ENCODE measurements around the gene ABCG1.

The ABCG1 gene

DNA sequence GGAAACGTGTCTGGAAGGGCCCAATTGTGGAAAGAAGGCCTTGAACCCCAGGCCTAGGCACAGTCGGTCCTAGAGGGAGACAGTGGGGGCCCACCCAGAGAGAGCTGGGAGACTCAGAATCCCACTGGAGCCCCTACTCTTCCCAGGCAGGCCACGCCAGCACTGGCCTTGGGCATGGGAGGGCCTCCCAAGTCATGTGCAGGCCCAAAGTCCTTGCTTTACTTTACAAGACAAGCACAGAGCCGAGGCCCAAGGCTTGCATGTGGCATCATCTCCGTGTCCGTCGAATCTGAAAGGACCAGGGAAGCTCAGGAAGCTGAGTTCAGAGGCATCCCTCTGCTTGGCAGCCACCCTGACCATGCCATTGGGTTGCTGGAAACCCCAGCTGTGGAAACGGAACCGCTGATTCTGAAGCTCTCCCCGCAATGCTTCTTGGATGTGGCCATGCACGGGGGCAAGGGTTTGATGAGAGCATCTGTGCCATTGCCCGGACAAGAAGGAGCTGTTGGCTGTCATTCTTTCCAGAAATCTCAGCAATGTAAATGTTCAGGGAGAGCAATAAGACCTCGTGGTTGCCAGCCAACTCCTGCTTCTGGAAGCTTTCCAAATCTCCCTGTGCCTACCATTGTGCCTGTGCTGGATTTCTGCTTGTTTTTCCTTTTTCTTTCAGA lies 32.8 kb downstream of the ABCG1 start:
- DNase-seq (ENCODE audit: low read depth): no peak

- DNase-seq (ENCODE audit: low read depth): no peak
These were observed 33.4 kb downstream of the ABCG1 start for GRCh38 chr21:42252325-42252654.

DNA sequence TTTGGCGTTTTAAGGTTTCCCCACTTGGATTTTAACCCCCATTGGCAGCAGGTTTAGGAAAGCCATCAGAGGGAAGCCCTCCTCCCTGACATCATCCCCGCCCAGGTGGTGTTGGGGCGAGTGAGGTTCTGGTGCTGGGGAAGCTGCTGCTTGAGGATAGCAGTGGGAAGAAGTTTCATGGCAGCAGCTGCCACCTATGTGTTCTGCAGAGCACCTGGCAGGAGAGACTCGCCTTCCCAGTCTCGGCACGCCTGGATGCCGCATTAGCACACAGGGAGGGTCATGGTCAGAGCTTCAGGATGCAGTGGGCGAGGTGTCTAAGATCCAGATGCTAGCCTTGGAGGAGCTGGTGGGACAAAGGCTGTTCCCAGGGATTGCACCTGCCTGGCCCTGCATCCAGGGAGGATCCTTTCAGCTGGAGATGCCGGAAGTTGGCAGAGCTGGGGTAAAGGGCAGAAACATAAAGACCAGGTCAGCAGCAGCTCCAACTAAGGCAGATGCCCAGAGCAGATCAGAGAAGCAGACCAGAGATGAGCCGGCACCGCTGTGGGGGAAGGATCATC lies 33.9 kb downstream of the ABCG1 start:
- no peak for DNase-seq (ENCODE audit: low read depth)

DNA sequence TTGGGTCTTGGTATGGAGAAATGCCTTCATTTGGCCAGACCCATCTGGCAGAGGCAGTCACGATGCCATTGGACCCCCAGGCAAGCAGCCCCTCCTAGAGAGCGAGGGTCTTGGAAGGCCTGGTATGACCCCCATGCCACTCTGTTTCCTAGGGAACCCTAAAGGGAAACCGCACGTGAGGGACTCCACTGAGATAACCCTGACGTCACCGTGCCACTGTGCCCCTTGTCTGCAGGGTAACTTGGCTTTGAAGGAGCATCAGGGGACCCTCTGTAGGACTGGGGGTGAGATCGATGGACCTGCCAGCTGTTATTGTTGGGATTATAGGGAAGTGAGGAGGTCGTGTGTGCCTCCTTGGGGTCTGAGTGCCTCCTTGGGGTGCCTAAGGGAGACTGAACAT lies 34.5 kb downstream of the ABCG1 start:
- DNase-seq (ENCODE audit: low read depth): no peak

DNA sequence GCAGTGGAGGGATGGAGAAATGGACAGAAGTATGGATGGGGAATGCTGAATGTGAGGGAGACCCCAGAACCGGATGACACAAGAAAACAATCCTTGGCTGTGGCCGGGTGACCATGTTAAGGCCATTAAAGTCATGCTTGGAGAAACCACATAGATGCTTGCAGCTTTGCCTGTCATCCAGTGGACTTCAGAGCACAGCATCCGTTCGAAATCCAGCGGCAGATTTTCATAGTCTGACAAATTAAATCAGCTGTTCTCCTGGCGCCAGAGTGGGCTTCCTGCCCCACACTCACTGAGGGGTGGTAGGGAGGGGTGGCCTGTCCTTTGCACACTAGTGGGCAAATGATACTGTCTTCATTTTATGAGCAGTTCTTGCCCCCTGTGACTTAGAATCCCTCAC lies 35.1 kb downstream of the ABCG1 start:
- no peak for DNase-seq (ENCODE audit: low read depth)

GRCh38 chr21:42254651-42255601 lies 36.0 kb downstream of the ABCG1 start:
- DNase-seq (ENCODE audit: low read depth): no peak

- DNase-seq (ENCODE audit: low read depth): no peak
These were observed 36.9 kb downstream of the ABCG1 start for GRCh38 chr21:42255825-42256224.

GRCh38 chr21:42256316-42256715 lies 37.4 kb downstream of the ABCG1 start:
- DNase-seq (ENCODE audit: low read depth): no peak

DNA sequence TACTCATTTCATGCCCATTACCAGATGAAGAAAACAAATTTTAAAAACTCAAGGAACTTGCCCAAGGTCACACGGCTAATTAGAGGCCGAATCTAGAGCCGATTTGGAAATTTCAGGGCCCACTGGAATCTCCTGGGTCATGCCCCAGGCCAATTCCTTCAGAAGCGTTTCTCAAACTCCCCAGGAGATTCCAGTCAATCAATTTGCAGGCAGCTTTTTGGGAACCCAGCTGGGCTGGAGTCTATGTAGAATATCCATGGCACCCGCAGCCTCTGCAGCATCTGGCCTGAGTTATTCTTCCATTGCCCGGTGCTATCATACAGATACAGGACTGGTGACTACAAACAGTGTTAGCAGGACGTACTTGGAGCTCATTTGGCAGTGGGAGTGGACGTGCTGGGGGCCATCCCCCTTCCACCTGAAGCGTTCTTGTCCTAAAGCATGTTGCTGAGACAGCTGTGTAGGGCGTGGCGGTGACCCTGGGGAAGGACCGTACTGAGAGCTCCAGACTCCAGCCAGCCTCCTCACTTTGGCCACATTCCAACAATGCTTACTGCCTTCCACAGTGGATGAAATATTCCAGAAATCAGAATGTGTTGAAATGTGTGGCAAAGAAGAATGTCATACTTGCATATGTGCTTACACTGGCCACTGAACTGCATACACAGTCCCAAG lies 38.3 kb downstream of the ABCG1 start:
- DNase-seq (ENCODE audit: low read depth): no peak

DNA sequence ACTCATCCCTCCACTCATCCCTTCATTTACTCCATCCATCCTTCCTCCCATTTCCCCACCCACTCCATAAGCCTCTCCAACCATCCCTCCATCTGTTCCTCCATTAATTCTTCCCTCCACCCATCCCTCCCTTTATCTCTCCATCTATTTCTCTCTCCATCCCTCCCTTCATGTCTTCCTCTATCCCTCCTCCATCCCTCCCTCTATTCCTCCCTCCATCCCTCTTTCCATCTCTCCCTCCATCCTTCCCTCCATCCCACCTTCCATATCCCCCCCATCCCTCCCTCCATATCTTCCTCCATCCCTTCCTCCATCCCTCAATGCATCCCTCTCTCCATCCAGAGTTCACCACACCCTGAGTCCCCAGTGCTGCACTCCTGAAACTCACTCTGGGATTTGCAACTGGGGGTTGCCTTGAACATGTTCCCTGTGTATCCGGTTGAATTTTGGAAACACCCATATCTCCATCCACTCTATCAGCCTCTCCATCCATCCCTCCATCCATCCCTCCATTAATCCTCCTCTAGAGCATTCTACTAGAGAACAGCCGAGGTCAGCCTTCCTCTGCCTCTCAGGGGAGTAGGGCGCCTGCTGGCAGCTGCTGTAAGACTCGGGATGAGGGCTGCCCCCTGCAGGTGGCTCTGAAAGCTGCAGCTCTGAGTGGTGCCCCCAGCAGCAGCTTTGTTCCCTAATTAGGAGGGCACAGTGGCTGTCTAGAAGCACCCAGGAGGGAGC lies 39.4 kb downstream of the ABCG1 start:
- DNase-seq (ENCODE audit: low read depth): no peak

DNA sequence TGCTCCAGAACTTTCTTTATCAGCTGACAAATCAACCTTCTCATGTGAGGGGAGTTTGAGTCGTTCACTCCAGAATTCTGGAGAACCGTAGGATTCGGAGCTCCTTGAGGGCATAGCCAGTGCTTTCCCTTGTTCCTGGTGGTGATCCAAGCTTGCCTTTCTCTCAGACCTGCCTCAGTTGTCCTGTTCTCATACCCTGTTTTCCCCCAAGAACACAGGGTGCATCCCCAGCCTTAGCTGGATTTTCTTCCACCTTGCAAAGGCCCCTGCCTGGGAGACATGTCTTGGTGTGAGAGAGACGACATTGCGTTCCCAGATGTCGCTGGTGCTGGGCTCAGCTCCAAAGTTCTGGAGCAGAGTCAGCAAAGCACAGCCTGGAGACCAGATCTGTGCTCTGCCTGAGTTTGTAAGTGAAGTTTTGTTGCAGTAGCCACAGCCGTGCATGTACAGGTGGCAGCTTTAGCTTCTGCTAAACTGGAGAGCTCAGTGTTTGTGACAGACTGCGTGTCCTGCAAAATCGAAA lies 40.0 kb downstream of the ABCG1 start:
- no peak for DNase-seq (ENCODE audit: low read depth)

DNA sequence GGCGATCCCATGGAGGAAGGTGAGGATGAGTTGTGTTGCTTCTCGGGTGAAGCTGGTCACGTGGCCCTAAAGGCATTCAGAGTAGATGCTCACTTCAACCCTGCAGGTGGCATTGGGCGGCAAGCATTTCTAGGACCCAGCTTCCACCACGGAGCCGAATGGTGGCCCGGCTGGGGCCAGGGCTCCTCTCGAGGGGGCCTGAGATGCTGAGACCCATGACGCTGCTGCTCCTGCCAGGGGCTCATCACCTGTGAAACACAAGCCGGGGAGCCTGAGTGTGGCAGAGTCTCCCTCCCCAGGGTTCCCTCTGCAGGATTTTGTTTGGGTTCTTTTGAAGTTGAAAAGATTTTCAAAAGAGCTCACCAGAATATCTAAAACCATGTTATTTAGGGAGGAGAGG lies 41.2 kb downstream of the ABCG1 start:
- no peak for DNase-seq (ENCODE audit: low read depth)

DNA sequence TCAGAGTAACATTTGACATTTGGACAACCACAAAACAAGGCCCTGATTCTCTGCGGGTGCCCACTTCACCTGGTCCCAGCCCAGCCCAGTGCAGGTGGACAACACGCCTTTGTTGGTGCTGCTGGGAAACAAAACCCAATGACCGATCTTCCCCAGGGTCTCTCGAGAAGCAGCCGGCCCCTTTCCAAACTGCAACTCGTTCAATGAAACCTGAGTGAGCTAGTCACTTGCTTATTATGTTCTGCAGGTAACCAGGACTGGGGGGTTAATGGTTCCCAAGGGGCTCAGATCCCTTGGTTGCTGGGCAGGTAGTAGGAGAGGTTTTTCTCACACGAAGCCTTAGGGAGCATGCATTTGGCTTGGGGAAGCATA lies 42.9 kb downstream of the ABCG1 start:
- DNase-seq (ENCODE audit: low read depth): no peak

- DNase-seq (ENCODE audit: low read depth): no peak
These were observed 43.9 kb downstream of the ABCG1 start for GRCh38 chr21:42262831-42263231.

- no peak for DNase-seq (ENCODE audit: low read depth)
These were observed 44.7 kb downstream of the ABCG1 start for GRCh38 chr21:42263591-42264131.

- DNase-seq (ENCODE audit: low read depth): no peak
These were observed 45.6 kb downstream of the ABCG1 start for GRCh38 chr21:42264245-42265195.

- no peak for DNase-seq (ENCODE audit: low read depth)
These were observed 46.4 kb downstream of the ABCG1 start for GRCh38 chr21:42265231-42265812.

DNA sequence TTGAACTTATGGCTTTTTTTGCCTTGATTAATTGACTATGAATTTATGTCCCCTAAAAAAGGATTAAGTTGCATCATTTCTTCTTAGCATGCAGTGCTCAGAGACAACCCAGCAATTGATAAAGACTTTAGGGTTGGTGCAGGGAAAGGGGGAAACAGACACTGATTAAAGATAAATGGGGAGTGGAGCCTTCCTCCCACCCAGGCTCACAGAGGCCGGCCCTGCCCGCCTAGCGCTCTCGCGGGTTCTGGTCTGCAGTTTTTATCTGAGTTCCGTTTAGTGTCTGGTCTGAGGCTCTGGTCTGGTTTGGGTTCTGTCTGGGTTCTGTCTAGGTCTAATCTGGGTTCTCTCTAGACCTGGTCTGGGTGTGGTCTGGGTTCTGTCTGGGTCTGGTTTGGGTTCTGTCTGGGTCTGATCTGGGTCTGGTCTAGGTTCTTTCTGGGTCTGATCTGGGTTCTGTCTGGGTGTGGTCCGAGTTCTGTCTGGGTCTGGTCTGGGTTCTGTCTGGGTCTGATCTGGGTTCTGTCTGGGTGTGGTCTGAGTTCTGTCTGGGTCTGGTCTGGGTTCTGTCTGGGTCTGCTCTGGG lies 48.1 kb downstream of the ABCG1 start:
- no peak for DNase-seq (ENCODE audit: low read depth)

DNA sequence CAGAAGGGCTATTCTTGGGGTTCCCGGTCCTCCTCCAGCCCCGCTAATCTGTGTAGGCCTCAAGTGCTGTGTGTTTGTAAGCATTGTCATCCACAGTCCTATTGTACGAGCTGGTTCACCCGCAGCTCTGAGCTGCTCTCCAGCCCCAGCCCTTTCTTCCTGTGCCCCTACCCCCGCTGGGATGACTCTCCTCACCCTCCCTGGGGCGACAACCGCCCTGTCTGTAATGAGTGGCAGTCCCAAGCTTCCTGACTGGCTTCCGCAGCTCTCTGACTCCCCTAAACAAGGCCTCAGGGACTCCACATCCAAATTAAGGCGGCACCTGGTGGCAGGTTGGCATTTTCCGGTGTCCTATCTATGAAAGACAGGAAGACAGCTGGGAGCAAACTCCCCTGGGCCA lies 50.4 kb downstream of the ABCG1 start:
- no peak for DNase-seq (ENCODE audit: low read depth)

GRCh38 chr21:42271065-42271464 lies 52.1 kb downstream of the ABCG1 start:
- DNase-seq (ENCODE audit: low read depth): no peak

Data from non-pigmented ciliary epithelial cell (primary cell).